Right hindlimb (tissue), 1 donor: ENCODE measurements around the gene DEPDC5.

ENCODE experiments used
- DNase-seq: peaks from one replicate; pipeline ENCODE4 v3.0.0-alpha.2; 2018

The DEPDC5 gene

GRCh38 chr22:31952472-31952871 is 198.7 kb downstream of the DEPDC5 start:
- no peak for DNase-seq

DNA sequence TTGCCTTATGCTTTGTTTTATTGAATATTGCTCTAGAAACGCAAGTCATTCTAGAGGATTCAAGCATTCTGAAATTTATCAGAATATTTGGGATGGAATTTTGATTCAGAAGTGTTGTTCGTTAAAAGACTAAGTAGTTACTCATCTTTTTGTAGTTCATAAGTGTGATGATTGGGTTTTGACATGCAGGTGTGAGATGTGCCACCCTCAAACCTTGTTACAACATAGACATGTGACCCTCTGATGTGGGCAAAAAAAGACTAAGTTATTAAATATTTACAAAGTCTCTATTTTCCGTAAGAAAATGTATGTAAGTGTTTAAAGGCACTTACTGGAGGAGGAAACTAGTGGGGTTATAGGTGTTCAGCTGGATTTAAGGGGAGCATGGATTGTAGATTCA is 199.4 kb downstream of the DEPDC5 start:
- no peak for DNase-seq

- DNase-seq = no peak
Observed at GRCh38 chr22:31954535-31955523, 201.0 kb downstream of the DEPDC5 start.

DNA sequence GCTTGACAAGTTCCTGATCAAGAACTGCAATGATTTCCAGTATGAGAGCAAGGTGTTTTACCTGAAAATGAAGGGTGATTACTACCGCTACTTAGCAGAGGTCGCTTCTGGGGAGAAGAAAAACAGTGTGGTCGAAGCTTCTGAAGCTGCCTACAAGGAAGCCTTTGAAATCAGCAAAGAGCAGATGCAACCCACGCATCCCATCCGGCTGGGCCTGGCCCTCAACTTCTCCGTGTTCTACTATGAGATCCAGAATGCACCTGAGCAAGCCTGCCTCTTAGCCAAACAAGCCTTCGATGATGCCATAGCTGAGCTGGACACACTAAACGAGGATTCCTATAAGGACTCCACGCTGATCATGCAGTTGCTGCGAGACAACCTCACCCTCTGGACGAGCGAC is 202.5 kb downstream of the DEPDC5 start:
- DNase-seq = no peak
